Endothelial cell of umbilical vein (primary cell): Measurements from ENCODE around the gene FZR1. TPM values are rescaled to one million over a fixed set of nuclear protein-coding genes. Genes with fewer than 3 reads are reported as not detected.

Experiments used
- BruUV-seq: library from RNA; stranded (reverse); fragments of 400-500 nt; replicated peaks from 2 replicates; lab custom pipeline; 2021; lab: Mats Ljungman, UMichigan
- CTCF ChIA-PET: fragments of 300-600, 350-600 bp; sonication (Branson Sonifier 250); formaldehyde crosslinking; loops from one replicate; lab custom pipeline; 2021; ENCODE audit warnings: antibody characterized with exemption, inconsistent platforms; lab: Charles Lee
- POLR2A ChIA-PET: fragments of 300-600, 350-600 bp; sonication (Branson Sonifier 250); formaldehyde crosslinking; loops from one replicate; lab custom pipeline; 2021; ENCODE audit warnings: antibody characterized with exemption, inconsistent platforms; lab: Charles Lee
- DNase-seq: peaks from one replicate; pipeline ENCODE4 v3.0.0-alpha.2; 2011; ENCODE audit warnings: low read depth, low spot score
- FAIRE-seq: peaks from 2 replicates; lab custom pipeline; 2011; peaks lifted over from hg19 to GRCh38; lab: Jason Lieb, UNC
- H2AFZ ChIP-seq: 2 replicates; pipeline ENCODE4 v1.6.0; 2012; ENCODE audit warnings: low read depth, low read length, control low read depth, inconsistent platforms
- H3K27ac ChIP-seq: 2 replicates; pipeline ENCODE4 v1.5.1; 2011; ENCODE audit warnings: low read depth, mild to moderate bottlenecking, control low read depth, low read length, moderate library complexity; ENCODE audit not compliant: insufficient read depth
- H3K27me3 ChIP-seq, 2 experiments: 2 replicates each; pipeline versions ENCODE4 v1.6.0 to v1.6.1; 2011; ENCODE audit warnings: low read length in 2 of 2, mixed read lengths in 1 of 2; ENCODE audit not compliant: control insufficient read depth in 2 of 2, insufficient read depth in 2 of 2
- H3K36me3 ChIP-seq, 2 experiments: 2 replicates in 1 of 2; 3 replicates in 1 of 2; pipeline ENCODE4 v1.5.1; 2011; ENCODE audit warnings: low read length in 2 of 2, mild to moderate bottlenecking in 1 of 2, moderate library complexity in 1 of 2; ENCODE audit not compliant: control insufficient read depth in 2 of 2, insufficient read depth in 2 of 2; ENCODE audit errors: extremely low read depth in 1 of 2
- H3K4me1 ChIP-seq: 3 replicates; pipeline ENCODE4 v1.5.1; 2011; ENCODE audit warnings: mild to moderate bottlenecking, low read length; ENCODE audit not compliant: control insufficient read depth, insufficient read depth; ENCODE audit errors: extremely low read depth
- H3K4me2 ChIP-seq: 2 replicates; pipeline ENCODE4 v1.6.1; 2011; ENCODE audit warnings: low read length, control low read depth, mixed read lengths; ENCODE audit not compliant: insufficient read depth
- H3K4me3 ChIP-seq, 3 experiments: fragments of 200-600 bp in 1 of 3; sonication (generic), shearing (Covaris generic) in 1 of 3; replicated peaks in 1 of 3; 2 replicates each; pipeline ENCODE4 v1.5.1; 2011 to 2016; ENCODE audit warnings: control low read depth in 3 of 3, low read length in 3 of 3, mild to moderate bottlenecking in 2 of 3, inconsistent platforms in 1 of 3, low read depth in 1 of 3, moderate library complexity in 1 of 3; ENCODE audit not compliant: insufficient read depth in 1 of 3
- H3K79me2 ChIP-seq: 2 replicates; pipeline ENCODE4 v1.6.0; 2012; ENCODE audit warnings: low read length, inconsistent platforms; ENCODE audit not compliant: control insufficient read depth, insufficient read depth
- H3K9ac ChIP-seq: replicated peaks from 2 replicates; pipeline ENCODE3; 2011; ENCODE audit warnings: low read length, control low read depth; ENCODE audit not compliant: insufficient read depth; ENCODE audit errors: extremely low read depth
- H3K9me1 ChIP-seq: replicated peaks from 3 replicates; pipeline ENCODE4 v1.6.0; 2011; ENCODE audit warnings: mild to moderate bottlenecking, low read length; ENCODE audit not compliant: control insufficient read depth, insufficient read depth; ENCODE audit errors: extremely low read depth
- H3K9me3 ChIP-seq: replicated peaks from 2 replicates; pipeline ENCODE4 v1.5.1; 2012; ENCODE audit warnings: low read length, inconsistent platforms; ENCODE audit not compliant: control insufficient read depth, insufficient read depth
- H4K20me1 ChIP-seq: replicated peaks from 2 replicates; pipeline ENCODE3; 2011; ENCODE audit warnings: mild to moderate bottlenecking, low read length; ENCODE audit not compliant: control insufficient read depth, insufficient read depth; ENCODE audit errors: extremely low read depth
- CTCF ChIP-seq, 2 donors: IDR thresholded peaks; 1 replicate in 1 of 2; 2 replicates in 1 of 2; pipeline ENCODE4 v1.5.1; 2011; ENCODE audit warnings: low read length in 2 of 2, mild to moderate bottlenecking in 2 of 2, moderate library complexity in 2 of 2, control low read depth in 1 of 2, inconsistent platforms in 1 of 2, low read depth in 1 of 2; ENCODE audit not compliant: insufficient read depth in 1 of 2; ENCODE audit errors: extremely low read depth in 1 of 2
- EZH2 ChIP-seq: IDR thresholded peaks from 2 replicates; pipeline ENCODE4 v1.6.1; 2012; ENCODE audit warnings: borderline replicate concordance, low read depth, mild to moderate bottlenecking, moderate library complexity, low read length, inconsistent platforms; ENCODE audit not compliant: severe bottlenecking
- FOS ChIP-seq: IDR thresholded peaks from 2 replicates; pipeline ENCODE4 v1.6.1; 2011; ENCODE audit warnings: mild to moderate bottlenecking, low read length, moderate library complexity, borderline replicate concordance; ENCODE audit not compliant: insufficient read depth
- GATA2 ChIP-seq: IDR thresholded peaks from 2 replicates; pipeline ENCODE4 v1.7.0; 2011; ENCODE audit warnings: low read depth, mild to moderate bottlenecking, moderate library complexity, mixed read lengths, low read length; ENCODE audit not compliant: insufficient read length, insufficient read depth
- JUN ChIP-seq: IDR thresholded peaks from 2 replicates; pipeline ENCODE4 v1.6.1; 2011; ENCODE audit warnings: borderline replicate concordance, low read depth; ENCODE audit not compliant: insufficient read length, insufficient read depth
- MAX ChIP-seq: IDR thresholded peaks from 2 replicates; pipeline ENCODE4 v1.6.1; 2011; ENCODE audit not compliant: insufficient read depth, insufficient read length
- MYC ChIP-seq: IDR thresholded peaks from one replicate; pipeline ENCODE4 v1.6.1; 2011; ENCODE audit warnings: mild to moderate bottlenecking, low read depth, low read length
- POLR2A ChIP-seq: IDR thresholded peaks from 2 replicates; pipeline ENCODE4 v1.6.1; 2012; ENCODE audit warnings: low read depth, mild to moderate bottlenecking, control low read depth, low read length
- POLR2AphosphoS5 ChIP-seq: IDR thresholded peaks from 2 replicates; pipeline ENCODE4 v1.6.1; 2012; ENCODE audit warnings: low read depth, mild to moderate bottlenecking, control low read depth, low read length, moderate library complexity; ENCODE audit not compliant: insufficient read depth
- dilution Hi-C: fragments of 300-500 bp; cut with MboI; formaldehyde crosslinking; loops from one replicate; pipeline ENCODE4 v1.15.0; 2019; ENCODE audit warnings: low sequenced_read_pairs; ENCODE audit not compliant: extremely low pct_ligation_motif_present
- intact Hi-C: fragments of 100-400 bp; cut with micrococcal nuclease; formaldehyde crosslinking; loops from one replicate; pipeline ENCODE4 v1.10.0; 2022
- polyA plus RNA-seq, 4 experiments: library from polyadenylated mRNA; depleted of rRNA in 3 of 4; stranded (reverse) in 3 of 4; unstranded in 1 of 4; fragments of >200 nt; gene quantifications; 2 replicates each; pipeline versions ENCODE4 v1.2.1 to v1.2.3, GENCODE V29; 2011 to 2012; ENCODE audit warnings: missing spikeins in 1 of 4
- total RNA-seq: library from RNA; stranded (reverse); gene quantifications from 2 replicates; pipeline ENCODE4 v1.2.3, GENCODE V29; 2021

FZR1 gene
- total and polyA plus RNA-seq, 2 donors (not counting 3 experiments of a cell fraction or from before 2014, with no cell fraction given), result 35.9 to 60.4 TPM

- Histone ChIP-seq H3K9me3 (no peaks in the 10 kb centered on the region), H3K9ac (no peak overlapping the region), H3K9me1 (no peaks in the 10 kb centered on the region), H3K4me3 (no peak overlapping the region), H3K27me3 (no peaks in the 10 kb centered on the region), H3K27ac (no peak overlapping the region), H3K36me3 (no peaks in the 10 kb centered on the region), H3K79me2 (no peaks in the 10 kb centered on the region), H3K4me2 (no peak overlapping the region), H2AFZ (no peak overlapping the region), H3K4me1 (no peaks in the 10 kb centered on the region), H4K20me1 (no peaks in the 10 kb centered on the region)
- dilution Hi-C loops (no loop called here), intact Hi-C loops (loop anchor here (1.0 to 5.0 kb wide), 3 partner anchors 43 to 165 kb away; no protein-coding TSS in a partner anchor)
- TF ChIP-seq FOS (no peak), EZH2 (no peak), CTCF (IDR thresholded peaks at IDR 0.05; ENCODE audit: extremely low read depth in 1 of 2, insufficient read depth in 1 of 2, low read depth in 1 of 2, low read length in 2 of 2) (peak; percentile 83 to 90)
- POLR2A ChIA-PET, result no interaction called here
- peak; percentile 29 for DNase-seq
- peak; percentile 56 for FAIRE-seq
- CTCF ChIA-PET, result interaction anchor here (0.7 to 3.9 kb wide), 24 partner anchors 8 to 1051 kb away, joined by 3 to 39 read pairs (median 4); partner anchors contain the start of gene SMIM44
- BruUV-seq, result no TSS peak
Observed at GRCh38 chr19:3471954-3472655, 34.0 kb upstream of the FZR1 start.

- CTCF ChIA-PET, result interaction anchor here (1.0 to 3.0 kb wide), 3 partner anchors 35 to 169 kb away, joined by 4 to 33 read pairs (median 23); no protein-coding TSS in a partner anchor
Observed at GRCh38 chr19:3474010-3474409, 32.1 kb upstream of the FZR1 start.

More at GRCh38 chr19:3474010-3474409, 32.1 kb upstream of the FZR1 start:
- TF ChIP-seq GATA2 (no peak), EZH2 (no peak), POLR2A (no peak), MYC (no peak), JUN (no peak), MAX (no peak), POLR2AphosphoS5 (no peak)
- H3K27ac ChIP-seq, result no peak overlapping the region
- H3K79me2 ChIP-seq, result no peaks in the 10 kb centered on the region
- DNase-seq (no peak), FAIRE-seq (no peak)
- no peak overlapping the region for H3K4me3 ChIP-seq
- H4K20me1 ChIP-seq, result no peaks in the 10 kb centered on the region
- dilution Hi-C loops, result no loop called here
- intact Hi-C loops, result loop anchor here (5.0 kb wide), 1 partner anchor 167 kb away; no protein-coding TSS in a partner anchor
- H2AFZ ChIP-seq, result no peak overlapping the region
- no peaks in the 10 kb centered on the region for H3K36me3 ChIP-seq
- BruUV-seq, result no TSS peak
- H3K9me3 ChIP-seq, result no peaks in the 10 kb centered on the region
- no peak overlapping the region for H3K4me2 ChIP-seq
- H3K9me1 ChIP-seq, result no peaks in the 10 kb centered on the region
- H3K4me1 ChIP-seq, result no peaks in the 10 kb centered on the region
- no peaks in the 10 kb centered on the region for H3K27me3 ChIP-seq
- H3K9ac ChIP-seq, result no peak overlapping the region
- POLR2A ChIA-PET, result no interaction called here
